ENCODE data around the gene ENC1.

Gene ENC1

DNA sequence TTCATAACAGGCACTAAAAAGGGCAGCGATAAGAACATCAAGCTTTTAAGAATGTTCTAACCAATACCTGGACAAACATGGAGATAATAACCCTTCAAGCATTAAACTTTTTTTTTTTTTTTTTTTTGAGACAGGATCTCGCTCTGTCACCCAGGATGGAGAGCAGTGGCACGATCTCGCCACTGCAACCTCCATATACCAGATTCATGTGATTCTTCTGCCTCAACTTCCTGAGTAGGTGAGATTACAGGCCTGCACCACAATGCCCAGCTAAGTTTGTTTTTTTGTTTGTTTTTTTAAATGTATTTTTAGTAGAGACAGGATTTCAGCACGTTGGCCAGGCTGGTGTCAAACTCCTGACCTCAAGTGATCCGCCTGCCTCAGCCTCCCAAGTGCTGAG lies 14.7 kb upstream of the ENC1 start:
- no peak for DNase-seq

DNA sequence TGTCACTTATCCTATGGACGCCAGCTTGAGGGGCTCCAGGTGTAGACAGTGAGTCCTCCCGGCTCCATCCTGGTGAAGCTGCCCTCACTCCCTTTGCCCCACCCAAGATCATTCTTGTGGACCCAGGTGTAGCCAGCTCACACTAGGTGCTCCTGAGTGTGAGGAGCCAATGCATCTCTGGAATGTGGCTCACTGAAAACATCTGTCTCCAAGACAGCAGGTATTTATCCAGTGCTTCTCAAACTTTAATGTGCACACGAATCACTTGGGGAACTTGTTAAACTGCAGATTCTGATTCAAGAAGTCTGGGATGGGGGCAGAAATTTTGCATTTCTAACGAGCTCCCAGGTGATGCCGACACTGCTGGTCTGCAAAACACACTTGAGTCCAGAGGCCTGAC lies 13.5 kb upstream of the ENC1 start:
- DNase-seq, result no peak

DNA sequence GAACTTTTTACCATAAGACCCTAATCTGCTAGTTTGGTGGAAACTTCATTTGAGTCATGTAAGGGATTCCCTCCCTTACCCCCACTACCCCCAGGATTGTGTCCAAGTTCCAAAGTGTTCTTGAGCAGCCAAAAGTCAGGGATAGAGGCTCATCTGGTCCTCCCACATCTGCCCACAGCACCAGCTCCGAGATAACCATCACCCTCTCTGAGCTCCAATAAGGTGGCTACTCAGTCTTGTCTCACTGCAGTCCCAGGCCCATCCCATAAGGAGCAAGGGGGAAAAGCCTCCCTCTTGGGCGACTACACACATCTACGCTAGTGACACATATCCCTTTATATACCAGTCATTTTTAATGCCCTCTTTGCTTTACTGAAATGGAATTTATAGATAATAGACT lies 12.0 kb upstream of the ENC1 start:
- no peak for DNase-seq

- no peak for DNase-seq
Measured at GRCh38 chr5:74651710-74652109, 11.2 kb upstream of the ENC1 start.

- no peak for DNase-seq
Measured at GRCh38 chr5:74649421-74649973, 9.0 kb upstream of the ENC1 start.

DNA sequence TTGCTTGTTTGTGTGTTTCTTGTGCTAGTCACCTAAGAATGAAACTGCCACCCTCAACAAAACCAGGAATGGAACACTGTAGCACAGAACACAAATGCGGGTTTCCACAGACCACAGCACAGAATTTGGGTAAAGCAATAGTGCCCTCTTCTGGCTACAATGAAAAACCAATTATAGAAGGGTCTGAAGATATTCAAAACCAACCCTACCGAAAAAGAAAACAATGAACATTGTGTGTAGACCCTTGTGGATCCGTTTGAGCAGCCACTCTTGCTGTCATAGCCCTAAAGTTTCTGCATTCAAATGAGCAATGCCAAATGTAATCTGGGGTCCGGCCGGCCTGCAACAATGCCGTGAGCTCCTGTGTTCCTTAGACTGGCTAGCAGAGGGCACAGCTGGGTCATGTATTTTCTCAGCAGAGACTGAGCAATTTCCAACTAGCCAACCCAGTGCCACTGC lies 8.3 kb upstream of the ENC1 start:
- peak; percentile 37 for DNase-seq

DNA sequence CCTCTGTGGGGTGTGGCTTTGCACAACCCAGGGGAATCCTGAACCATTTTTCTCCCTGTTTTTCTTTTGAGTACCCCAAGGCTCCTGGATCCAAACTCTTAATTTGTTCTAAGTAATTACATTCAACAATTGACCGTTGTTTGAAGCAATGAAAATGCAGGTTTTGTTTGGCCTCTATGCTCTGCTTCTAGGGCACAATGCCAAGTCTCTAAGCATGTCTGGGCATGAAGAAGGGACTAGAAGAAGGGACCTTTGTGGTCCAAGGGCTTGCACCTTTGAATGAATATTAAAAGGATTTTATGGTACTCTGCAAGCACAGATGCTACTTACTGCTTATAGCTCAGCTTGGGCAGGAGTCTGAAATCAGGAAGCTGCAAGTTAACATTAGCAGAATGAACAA lies 6.6 kb upstream of the ENC1 start:
- no peak for DNase-seq

GRCh38 chr5:74643111-74643562 lies 2.6 kb upstream of the ENC1 start:
- no peak for DNase-seq

DNA sequence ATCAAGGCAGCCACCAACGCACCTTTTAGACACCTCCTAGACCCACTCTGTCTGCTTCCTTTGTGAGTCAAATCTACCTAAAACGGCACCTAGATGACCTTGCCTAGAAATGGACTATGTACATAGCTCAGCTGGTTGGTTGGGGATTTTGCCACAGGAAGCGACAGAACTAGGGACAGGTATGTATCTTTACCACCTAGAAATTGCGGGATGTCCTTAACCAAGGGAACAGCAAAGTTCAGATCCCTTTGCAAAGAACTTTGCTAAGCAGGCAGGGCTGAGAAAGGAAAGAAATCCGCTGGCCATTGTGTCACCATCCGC lies 2.0 kb upstream of the ENC1 start:
- no peak for DNase-seq

DNA sequence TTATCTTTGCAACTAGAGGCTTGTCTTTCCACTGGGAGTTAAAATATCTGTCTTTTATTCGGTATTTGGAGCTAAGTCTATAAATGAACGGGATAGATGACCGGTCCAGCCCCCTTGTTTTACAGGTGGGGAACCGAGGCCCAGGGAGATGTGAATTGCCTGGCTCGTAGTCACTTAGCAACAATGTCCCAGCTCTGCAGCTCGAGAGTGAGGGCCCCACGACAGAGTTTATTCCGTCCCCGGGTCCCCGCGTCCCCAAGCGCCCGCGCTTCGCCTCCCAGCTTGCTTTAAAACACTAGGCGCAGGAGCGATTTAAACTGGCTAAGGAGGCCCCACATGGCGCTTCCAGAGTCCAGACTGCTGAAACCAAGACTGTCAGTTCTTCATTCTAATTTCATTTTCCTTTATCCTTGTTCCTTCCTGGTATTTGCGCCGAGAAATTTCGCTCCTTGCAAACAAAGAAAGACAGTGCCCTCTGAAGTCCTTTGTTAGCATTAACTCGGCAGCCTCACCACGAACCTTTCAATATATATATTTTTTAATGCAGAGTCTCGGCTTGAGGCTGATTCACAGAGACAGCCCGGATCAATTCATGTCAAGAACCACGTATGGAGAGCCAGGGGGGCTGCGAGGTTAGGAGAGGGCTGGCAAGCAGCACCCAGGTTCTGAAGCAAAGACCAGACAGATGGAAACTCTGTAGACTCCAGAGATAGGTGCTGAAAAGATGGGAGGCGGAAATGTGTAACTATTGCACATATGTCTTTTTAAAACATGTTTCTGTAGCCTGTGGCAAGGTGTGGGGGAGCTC lies 1.4 kb upstream of the ENC1 start:
- DNase-seq, result peak; percentile 70

DNA sequence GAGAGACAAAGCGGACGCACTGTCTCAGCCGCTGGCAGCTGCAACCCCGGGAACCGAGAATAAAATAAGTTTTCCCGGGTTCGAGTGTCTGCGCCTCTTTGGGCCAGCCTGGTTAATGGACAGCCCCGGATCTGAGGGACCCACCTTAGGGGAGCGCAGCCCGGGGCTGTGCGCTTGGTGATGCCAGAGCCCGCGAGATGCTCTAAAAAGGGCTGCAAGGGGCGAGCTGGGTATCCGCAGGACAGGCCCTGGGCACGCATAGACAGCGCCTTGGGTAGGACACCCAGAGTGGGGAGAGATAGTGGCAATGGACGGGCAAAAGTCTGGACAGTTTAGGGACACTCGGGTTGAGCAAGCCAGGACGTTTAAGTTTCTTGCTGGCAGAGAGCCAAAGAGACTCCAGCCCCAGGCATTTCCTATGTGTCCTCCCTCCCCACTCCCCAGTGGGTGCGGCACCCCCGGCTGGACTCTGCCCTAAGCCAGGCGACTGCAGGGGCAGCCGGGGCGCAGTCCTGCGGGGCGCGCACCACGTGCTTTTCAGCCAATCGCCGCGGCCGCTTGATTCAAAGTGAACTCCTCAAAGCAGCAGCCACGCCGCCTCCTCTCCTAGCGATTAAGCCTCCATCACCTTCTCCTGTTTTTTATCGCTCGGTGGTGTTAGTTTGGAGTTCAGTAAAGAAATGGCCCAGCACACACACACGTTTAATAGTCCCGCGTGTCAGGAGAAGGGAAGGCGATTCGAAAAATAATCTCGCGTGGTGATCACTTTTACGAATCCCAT lies 616 bp upstream of the ENC1 start:
- DNase-seq, result peak; percentile 87

- DNase-seq, result peak; percentile 61
Measured at GRCh38 chr5:74639807-74640449, 600 bp downstream of the ENC1 start.

DNA sequence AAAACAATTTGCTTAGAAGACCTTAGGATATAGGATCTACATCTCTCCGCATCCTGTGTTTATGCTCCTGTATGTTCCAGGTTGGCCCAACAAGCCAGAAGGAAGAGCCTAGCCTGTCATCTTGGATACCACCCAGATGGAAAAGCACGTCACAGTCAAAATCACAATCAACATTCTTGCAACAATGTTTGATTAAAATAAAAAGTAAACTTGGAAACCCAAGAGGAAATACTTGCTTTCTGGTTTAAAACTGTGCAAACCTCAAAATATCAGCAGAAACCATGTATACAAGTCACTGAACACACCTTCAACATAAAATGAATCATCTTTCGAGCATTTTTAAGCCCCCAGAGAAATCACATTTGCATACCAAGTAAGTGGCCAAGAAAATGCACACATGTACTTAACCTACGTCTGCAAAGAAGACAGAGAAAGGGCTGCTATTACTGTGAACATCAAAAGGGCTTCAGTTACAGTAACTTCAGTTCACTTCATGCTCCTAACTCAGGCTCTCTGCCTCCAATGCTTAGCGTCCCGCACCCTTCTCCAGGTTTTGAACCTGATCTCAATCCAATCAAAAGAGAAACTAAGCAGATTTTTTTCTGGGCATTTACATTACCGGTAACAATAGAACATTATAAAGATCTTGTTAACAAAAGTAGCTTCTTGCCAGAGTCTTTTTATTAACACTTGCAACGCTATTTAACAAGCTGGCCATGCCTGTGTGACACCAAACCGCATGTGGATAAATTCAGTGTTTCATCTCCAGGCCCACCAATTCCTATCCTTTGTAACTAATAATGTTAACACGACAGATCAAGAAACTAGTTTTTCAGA lies 1.3 kb downstream of the ENC1 start:
- DNase-seq, result no peak

- DNase-seq, result no peak
Measured at GRCh38 chr5:74638544-74638969, 2.0 kb downstream of the ENC1 start.

DNA sequence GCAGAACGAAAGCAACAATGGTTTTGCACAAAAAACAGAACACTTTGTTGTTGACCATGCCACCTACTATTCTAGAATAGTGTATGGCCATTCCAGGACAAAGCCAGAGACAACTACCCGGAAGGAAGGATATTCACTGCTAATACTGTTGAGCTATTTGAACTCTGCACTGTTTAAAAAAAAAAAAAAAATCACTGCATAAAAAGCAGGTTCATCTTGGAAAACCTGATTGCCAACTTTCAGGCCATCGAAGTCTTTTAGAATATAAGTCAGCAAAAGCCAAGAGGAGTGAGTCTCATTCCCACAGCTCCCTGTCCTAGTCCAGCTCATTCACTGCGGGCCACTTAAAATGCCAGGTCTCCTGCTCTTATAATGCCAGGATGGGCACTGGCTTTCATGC lies 4.0 kb downstream of the ENC1 start:
- no peak for DNase-seq

DNA sequence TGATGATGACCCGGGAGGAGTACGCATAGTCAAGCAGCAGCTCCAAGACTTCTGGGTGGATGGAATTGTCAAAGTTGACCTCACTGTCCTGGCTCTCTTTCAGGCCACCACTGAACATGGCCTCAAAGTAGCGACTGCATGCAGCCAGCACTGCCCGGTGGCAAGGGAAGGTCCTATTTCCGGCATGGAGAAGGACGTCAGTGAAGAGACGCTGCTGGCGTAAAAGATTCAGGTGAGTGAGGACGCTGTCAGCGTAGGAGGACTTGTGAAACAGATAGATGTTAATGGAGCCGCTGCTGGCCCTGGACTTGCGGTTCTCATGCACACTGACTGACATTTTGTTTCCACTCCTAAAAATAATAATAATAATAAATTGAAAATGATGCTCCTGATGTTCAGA lies 4.4 kb downstream of the ENC1 start:
- no peak for DNase-seq

DNA sequence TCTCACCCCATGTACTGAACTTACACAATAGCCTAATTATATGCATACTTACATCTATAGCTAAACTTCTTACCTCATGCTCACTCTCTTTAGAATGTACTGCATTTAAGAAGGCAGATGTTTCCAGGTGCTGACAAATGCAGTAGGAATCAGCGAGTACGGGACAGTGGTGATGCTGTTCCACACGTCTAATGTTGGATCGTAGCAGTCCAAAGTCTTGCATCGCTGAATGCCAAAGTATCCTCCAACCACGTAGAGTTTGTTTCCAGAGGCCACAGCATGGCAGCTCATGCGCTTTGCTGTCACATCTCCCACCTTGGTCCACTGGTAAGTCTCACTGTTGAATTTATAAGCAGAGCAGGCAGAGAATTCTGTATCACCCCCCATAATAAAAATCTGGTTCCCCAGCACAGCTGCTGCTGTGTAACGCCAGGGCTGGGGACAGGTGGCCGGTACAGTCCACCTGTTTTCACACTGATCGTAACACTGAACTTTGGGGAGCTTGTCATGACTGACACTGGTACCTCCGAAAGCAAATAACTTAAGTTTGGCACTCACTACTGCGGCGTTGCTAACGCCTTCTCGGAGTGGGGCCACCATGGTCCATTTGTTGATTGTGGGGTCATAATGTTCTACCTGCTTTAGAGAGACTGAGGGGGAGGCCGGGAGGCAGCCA lies 5.8 kb downstream of the ENC1 start:
- no peak for DNase-seq

DNA sequence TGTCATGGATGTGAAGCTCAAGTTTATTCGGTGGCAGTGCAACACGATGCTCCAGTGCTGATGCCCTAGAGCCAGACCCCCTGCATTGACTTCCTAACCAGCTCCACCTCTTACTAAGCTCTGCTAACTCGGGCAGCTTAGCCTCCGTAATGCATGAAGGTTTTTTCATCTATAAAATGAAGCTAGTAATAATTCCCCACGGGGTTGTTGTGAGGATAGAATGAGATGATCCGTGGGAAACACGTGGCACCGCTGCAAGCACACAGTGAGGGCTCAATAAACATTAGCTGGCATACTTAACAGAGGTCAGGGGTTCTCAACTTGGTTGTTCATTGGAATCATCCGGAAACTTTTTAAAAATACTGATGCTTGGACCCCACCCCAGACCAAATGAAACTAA lies 6.8 kb downstream of the ENC1 start:
- no peak for DNase-seq

DNA sequence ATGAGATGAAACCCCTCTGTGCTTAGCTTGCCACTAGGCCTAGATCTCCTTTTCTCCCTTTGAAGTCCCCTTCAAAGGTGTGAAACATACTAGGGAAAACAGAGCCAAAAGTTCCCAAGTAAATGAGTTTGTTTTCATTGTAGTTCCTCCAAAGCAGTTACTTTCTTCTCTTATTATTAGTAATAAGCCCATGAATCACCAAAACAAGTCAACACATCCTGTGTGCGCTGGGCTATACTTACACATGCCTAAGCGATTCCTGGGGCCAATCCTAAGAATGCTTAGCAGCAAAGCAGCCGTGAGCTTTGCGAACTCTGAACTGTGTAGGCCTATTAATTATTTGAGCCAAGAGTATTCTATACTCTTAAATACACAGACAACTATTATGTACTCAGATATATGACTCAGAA lies 7.6 kb downstream of the ENC1 start:
- no peak for DNase-seq

DNA sequence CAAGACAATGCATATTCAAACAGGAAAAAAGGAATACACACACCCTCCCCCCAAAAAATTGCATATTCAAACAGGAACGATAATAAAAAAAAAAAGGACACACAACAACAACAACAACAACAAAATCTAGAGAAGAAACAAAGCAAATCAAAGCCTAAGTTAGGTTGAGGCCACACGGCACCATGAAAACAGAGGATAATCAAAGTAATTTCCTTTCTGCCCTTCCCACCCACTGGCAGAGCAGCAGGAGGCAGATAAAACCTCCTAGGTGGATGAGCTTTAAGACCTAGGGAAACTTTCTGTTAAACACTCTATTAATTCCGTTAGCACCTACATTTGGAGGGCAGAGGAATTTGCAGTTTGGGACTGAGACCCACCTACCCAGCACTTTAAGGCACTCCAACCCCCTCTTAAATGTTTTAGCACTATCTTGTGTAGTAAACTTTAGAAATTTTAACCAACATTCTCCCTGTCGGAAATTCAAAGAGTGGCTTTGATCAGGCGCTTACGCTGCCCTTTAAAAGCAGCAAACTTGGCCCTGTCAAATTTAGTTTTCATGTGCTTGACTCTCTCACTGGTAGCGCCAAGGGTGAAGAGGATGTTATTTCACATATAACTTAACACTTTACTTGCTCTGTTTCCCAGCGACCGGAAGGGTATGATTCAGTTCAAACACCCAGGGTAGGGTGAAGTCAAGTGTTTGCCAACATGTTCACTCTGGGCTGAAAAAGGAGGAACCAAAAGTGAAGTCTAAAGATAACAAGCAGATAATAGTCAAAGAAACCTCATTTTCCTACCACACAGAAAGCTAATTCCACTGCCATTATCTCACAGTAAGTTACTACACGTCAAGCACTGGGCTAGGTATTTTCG lies 9.2 kb downstream of the ENC1 start:
- no peak for DNase-seq

All from femur (tissue), 1 donor.